ENCODE data around the gene ZNF296. TPM values are rescaled to one million over a fixed set of nuclear protein-coding genes. Genes with fewer than 3 reads are reported as not detected.

Gene ZNF296
- total and polyA plus RNA-seq, 2 of the 8 experiments (the other 6 are each of a cell fraction or from before 2014, with no cell fraction given), result 2.7 to 7.5 TPM

- no peak overlapping the region for H2BK12ac ChIP-seq (ENCODE audit: low read depth, low read length)
- no peak overlapping the region for H3K27ac ChIP-seq (ENCODE audit: low read depth, low read length)
- no peak overlapping the region for H3K56ac ChIP-seq (replicated peaks; ENCODE audit: insufficient read length, low read depth, low read length)
- no peak overlapping the region for H3K14ac ChIP-seq (ENCODE audit: insufficient read length)
- H3K4ac ChIP-seq (replicated peaks; ENCODE audit: insufficient read length, low read depth, low read length), result no peak overlapping the region
- DNase-seq (ENCODE audit: low read depth in 1 of 2, low spot score in 2 of 2), result no peak
- H4K8ac ChIP-seq (ENCODE audit: extremely low read depth, insufficient read depth, low read length), result no peak overlapping the region
- ChIA-PET POLR2A (ENCODE audit: partially characterized antibody) (interaction anchor here (0.9 to 2.2 kb wide), 10 partner anchors 9 to 141 kb away, joined by 3 to 11 read pairs (median 4); partner anchors contain the start of genes APOE and PPP1R37), CTCF (ENCODE audit: partially characterized antibody) (interaction anchor here (1.1 to 9.7 kb wide), 6 partner anchors 11 to 50 kb away, joined by 3 to 85 read pairs (median 4); no protein-coding TSS in a partner anchor)
- H2BK15ac ChIP-seq (ENCODE audit: low read length), result no peak overlapping the region
- no peak overlapping the region for H4K5ac ChIP-seq (ENCODE audit: insufficient read length, low read depth, low read length)
- H4K20me1 ChIP-seq (replicated peaks in 1 of 2; ENCODE audit: control insufficient read depth in 1 of 2, insufficient read depth in 2 of 2, low read length in 2 of 2), result peaks cover 10 to 16% of the 10 kb centered on the region in 2 experiments
- no peak overlapping the region for H2AFZ ChIP-seq (ENCODE audit: low read length)
- no peak overlapping the region for H3K23ac ChIP-seq (ENCODE audit: insufficient read length)
- peaks cover 14% of the 10 kb centered on the region for H3K79me1 ChIP-seq (ENCODE audit: low read depth, low read length)
- FAIRE-seq, result no peak
- H3K9ac ChIP-seq (replicated peaks in 1 of 4; ENCODE audit: extremely low read depth in 1 of 4, low read depth in 3 of 4, low read length in 3 of 4), result peak overlapping the region in 1 of 4 experiments; percentile 21; a peak in 1 of 7 replicates
- peak overlapping the region; percentile 85 to 95 (median 94); a peak in 6 of 8 replicates for H3K4me3 ChIP-seq (ENCODE audit: extremely low read depth in 1 of 4, insufficient read depth in 2 of 4, low read depth in 3 of 4, low read length in 4 of 4)
- peaks cover 8 to 48% (median 29%) of the 10 kb centered on the region in 4 experiments for H3K36me3 ChIP-seq (ENCODE audit: control insufficient read depth in 2 of 4, insufficient read depth in 4 of 4, low read length in 3 of 4)
- H2BK120ac ChIP-seq (replicated peaks; ENCODE audit: low read depth, low read length), result no peak overlapping the region
- no peaks in the 10 kb centered on the region for H3K27me3 ChIP-seq (replicated peaks in 1 of 4; ENCODE audit: control insufficient read depth in 3 of 4, extremely low read depth in 1 of 4, insufficient read depth in 3 of 4, low read length in 3 of 4)
- peak overlapping the region; percentile 85 to 89 for H3K4me2 ChIP-seq (ENCODE audit: insufficient read depth in 1 of 2, low read depth in 2 of 2, low read length in 2 of 2)
- no peak overlapping the region for H2BK5ac ChIP-seq (ENCODE audit: low read depth, low read length)
- H2BK20ac ChIP-seq (ENCODE audit: low read length), result no peak overlapping the region
- H3K4me1 ChIP-seq (replicated peaks in 1 of 4; ENCODE audit: control insufficient read depth in 3 of 4, insufficient read depth in 4 of 4, low read length in 3 of 4), result peaks cover 0 to 7% (median 4%) of the 10 kb centered on the region in 4 experiments; a peak in 6 of 7 replicates
- no peak overlapping the region for H3K18ac ChIP-seq (ENCODE audit: extremely low read depth, low read length)
- peaks cover 10 to 34% of the 10 kb centered on the region in 2 experiments for H3K79me2 ChIP-seq (ENCODE audit: control insufficient read depth in 1 of 2, insufficient read depth in 2 of 2, low read length in 2 of 2)
- WGBS, 2 experiments (ENCODE audit: extremely low coverage in 1 of 2, insufficient coverage in 1 of 2, insufficient read length in 1 of 2, insufficient replicate concordance in 2 of 2, low coverage in 1 of 2, low lambda C conversion rate in 2 of 2, missing lambda C conversion rate in 1 of 2), result 86% methylated on average over 17 of the region's 19 CpGs; no CpG with 5 or more reads in 1 of the 2 experiments
- H3K9me3 ChIP-seq (ENCODE audit: insufficient read depth in 2 of 2, low read depth in 1 of 2, low read length in 1 of 2), result no peaks in the 10 kb centered on the region
- no peak overlapping the region for H4K91ac ChIP-seq (replicated peaks; ENCODE audit: insufficient read length, low read length)
- H3K23me2 ChIP-seq (ENCODE audit: low read depth, low read length), result peaks cover 2% of the 10 kb centered on the region
- no peak overlapping the region for H2AK5ac ChIP-seq (ENCODE audit: low read depth, low read length)
- TF ChIP-seq BACH1 (IDR thresholded peaks at IDR 0.05; ENCODE audit: low read length) (no peak), HDAC6 (IDR thresholded peaks at IDR 0.05; ENCODE audit: low read depth, low read length) (no peak), CTCF (IDR thresholded peaks at IDR 0.05; ENCODE audit: control extremely low read depth in 1 of 3, insufficient read depth in 1 of 3, low read depth in 1 of 3, low read length in 3 of 3) (no peak), POLR2AphosphoS5 (IDR thresholded peaks at IDR 0.05; ENCODE audit: low read depth, low read length) (no peak), HDAC2 (IDR thresholded peaks at IDR 0.05; ENCODE audit: borderline replicate concordance in 1 of 2, low read depth in 2 of 2, low read length in 2 of 2) (no peak), CREB1 (IDR thresholded peaks at IDR 0.05) (no peak)
Observed at GRCh38 chr19:45040059-45040771, 36.1 kb downstream of the ZNF296 start.

Data from H1 (cell line).